DND-41 (cell line): ENCODE measurements around the gene SMTNL2.
"Not testable (repeated sequence)": the region's sequence is repeated elsewhere in the genome, so short reads cannot be mapped to it uniquely, and the experiment has no call there.

Experiments
- ATAC-seq: fragments of 200-7000 bp; cut with Tn5 transposase; 3 replicates; pipeline ENCODE4 v1.9.1; 2021; ENCODE audit warnings: low read depth; ENCODE audit not compliant: insufficient read depth
- DNase-seq: peaks from one replicate; pipeline ENCODE4 v3.0.0-alpha.2; 2020
- H2AFZ ChIP-seq: 2 replicates; pipeline ENCODE4 v1.6.0; 2012; ENCODE audit warnings: low read depth, low read length
- H3K27ac ChIP-seq: 2 replicates; pipeline ENCODE4 v1.5.1; 2012; ENCODE audit warnings: low read length, inconsistent platforms
- H3K27me3 ChIP-seq: fragments of 200-600 bp; sonication (generic); 2 replicates; pipeline ENCODE4 v1.6.0; 2012; ENCODE audit warnings: low read length, mild to moderate bottlenecking, inconsistent platforms; ENCODE audit not compliant: insufficient read depth, poor library complexity
- H3K36me3 ChIP-seq: 2 replicates; pipeline ENCODE4 v1.5.1; 2012; ENCODE audit warnings: low read length, inconsistent platforms; ENCODE audit not compliant: insufficient read depth
- H3K4me1 ChIP-seq: 2 replicates; pipeline ENCODE4 v1.5.1; 2012; ENCODE audit warnings: mild to moderate bottlenecking, low read length; ENCODE audit not compliant: insufficient read depth
- H3K4me2 ChIP-seq: 2 replicates; pipeline ENCODE4 v1.6.0; 2012; ENCODE audit warnings: mild to moderate bottlenecking, moderate library complexity, low read length, inconsistent platforms; ENCODE audit not compliant: insufficient read depth
- H3K4me3 ChIP-seq, 2 experiments: fragments of 200-600 bp in 1 of 2; shearing (Covaris generic) in 1 of 2; 2 replicates each; pipeline ENCODE4 v1.5.1; 2012 to 2016; ENCODE audit warnings: inconsistent platforms in 2 of 2, low read length in 2 of 2, mild to moderate bottlenecking in 2 of 2, low read depth in 1 of 2, moderate library complexity in 1 of 2
- H3K79me2 ChIP-seq: 2 replicates; pipeline ENCODE4 v1.6.0; 2012; ENCODE audit warnings: low read length, inconsistent platforms; ENCODE audit not compliant: insufficient read depth
- H3K9ac ChIP-seq: 2 replicates; pipeline ENCODE4 v1.6.0; 2012; ENCODE audit warnings: low read depth, mild to moderate bottlenecking, inconsistent platforms, low read length, moderate library complexity
- H3K9me3 ChIP-seq: 2 replicates; pipeline ENCODE4 v1.5.1; 2012; ENCODE audit warnings: low read length, moderate library complexity, mild to moderate bottlenecking, inconsistent platforms; ENCODE audit not compliant: insufficient read depth, severe bottlenecking
- H4K20me1 ChIP-seq: 2 replicates; pipeline ENCODE4 v1.6.0; 2012; ENCODE audit warnings: low read length; ENCODE audit not compliant: insufficient read depth
- EZH2 ChIP-seq: IDR thresholded peaks from 3 replicates; pipeline ENCODE4 v1.6.1; 2012; ENCODE audit warnings: borderline replicate concordance, low read depth, mild to moderate bottlenecking, moderate library complexity, low read length, inconsistent platforms; ENCODE audit not compliant: severe bottlenecking
- TF ChIP-seq, protein P1 (sequence below): IDR thresholded peaks from 2 replicates; pipeline ENCODE4 v1.5.1; 2012; ENCODE audit warnings: borderline replicate concordance, low read length, moderate library complexity, mild to moderate bottlenecking; ENCODE audit not compliant: poor library complexity, severe bottlenecking; ENCODE audit errors: extremely low read depth

SMTNL2 gene

DNA sequence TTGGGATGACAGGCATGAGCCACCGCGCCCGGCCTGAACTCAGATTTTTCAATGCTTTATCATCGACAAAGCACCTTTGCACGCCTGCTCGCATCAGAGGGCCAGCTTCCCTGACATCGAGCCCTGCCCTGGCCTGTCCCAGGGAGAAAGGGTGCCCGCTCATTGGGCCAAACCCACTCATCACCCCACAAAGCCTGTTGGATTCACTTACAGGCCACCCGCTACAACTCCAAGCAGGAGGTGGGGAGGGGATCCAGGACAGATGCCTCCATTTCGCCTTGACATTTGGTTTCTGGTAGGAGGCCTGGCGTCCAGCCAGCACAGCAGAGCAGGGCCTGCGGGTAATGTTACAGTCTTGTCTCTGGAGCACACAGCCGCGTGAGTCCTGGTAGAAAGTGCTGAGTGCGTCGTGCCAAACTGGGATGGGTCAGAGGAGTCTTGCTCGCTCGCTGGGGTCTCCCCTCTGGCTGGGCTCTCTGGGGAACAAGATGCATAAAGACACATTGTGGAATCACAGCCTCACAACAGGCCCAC, 19.8 kb downstream of the SMTNL2 start:
- Histone ChIP-seq H3K79me2 (no peaks in the 10 kb centered on the region), H3K4me2 (no peak overlapping the region), H3K9ac (no peak overlapping the region), H3K4me1 (peaks cover 6% of the 10 kb centered on the region), H3K4me3 (no peak overlapping the region), H3K36me3 (no peaks in the 10 kb centered on the region), H2AFZ (no peak overlapping the region; the same call in 1 of the 2 replicates), H3K27ac (no peak overlapping the region), H3K27me3 (peaks cover 6% of the 10 kb centered on the region), H4K20me1 (no peaks in the 10 kb centered on the region), H3K9me3 (no peaks in the 10 kb centered on the region)
- no peak for TF ChIP-seq EZH2
- TF ChIP-seq, protein P1, sequence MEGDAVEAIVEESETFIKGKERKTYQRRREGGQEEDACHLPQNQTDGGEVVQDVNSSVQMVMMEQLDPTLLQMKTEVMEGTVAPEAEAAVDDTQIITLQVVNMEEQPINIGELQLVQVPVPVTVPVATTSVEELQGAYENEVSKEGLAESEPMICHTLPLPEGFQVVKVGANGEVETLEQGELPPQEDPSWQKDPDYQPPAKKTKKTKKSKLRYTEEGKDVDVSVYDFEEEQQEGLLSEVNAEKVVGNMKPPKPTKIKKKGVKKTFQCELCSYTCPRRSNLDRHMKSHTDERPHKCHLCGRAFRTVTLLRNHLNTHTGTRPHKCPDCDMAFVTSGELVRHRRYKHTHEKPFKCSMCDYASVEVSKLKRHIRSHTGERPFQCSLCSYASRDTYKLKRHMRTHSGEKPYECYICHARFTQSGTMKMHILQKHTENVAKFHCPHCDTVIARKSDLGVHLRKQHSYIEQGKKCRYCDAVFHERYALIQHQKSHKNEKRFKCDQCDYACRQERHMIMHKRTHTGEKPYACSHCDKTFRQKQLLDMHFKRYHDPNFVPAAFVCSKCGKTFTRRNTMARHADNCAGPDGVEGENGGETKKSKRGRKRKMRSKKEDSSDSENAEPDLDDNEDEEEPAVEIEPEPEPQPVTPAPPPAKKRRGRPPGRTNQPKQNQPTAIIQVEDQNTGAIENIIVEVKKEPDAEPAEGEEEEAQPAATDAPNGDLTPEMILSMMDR, result no peak
- ATAC-seq (no peak), DNase-seq (no peak)

DNA sequence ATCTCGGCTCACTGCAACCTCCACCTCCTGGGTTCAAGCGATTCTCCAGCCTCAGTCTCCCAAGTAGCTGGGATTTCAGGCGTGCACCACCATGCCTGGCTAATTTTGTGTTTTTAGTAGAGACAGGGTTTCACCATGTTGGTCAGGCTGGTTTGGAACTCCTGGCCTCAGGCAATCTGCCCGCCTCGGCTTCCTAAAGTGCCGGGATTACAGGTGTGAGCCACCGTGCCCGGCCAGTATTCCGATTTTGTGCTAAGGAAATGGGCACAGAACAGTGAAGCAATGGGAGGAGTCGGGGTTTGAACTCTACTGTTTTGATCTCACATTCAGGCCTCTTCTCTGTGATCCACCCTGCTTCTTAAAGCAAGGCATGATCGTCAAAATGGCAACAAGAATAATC, 20.4 kb downstream of the SMTNL2 start:
- not testable (repeated sequence) for H3K27me3 ChIP-seq, ATAC-seq, H3K9me3 ChIP-seq, H2AFZ ChIP-seq, H3K27ac ChIP-seq, H4K20me1 ChIP-seq, H3K36me3 ChIP-seq, DNase-seq, H3K79me2 ChIP-seq, H3K4me1 ChIP-seq, H3K4me3 ChIP-seq, H3K9ac ChIP-seq, H3K4me2 ChIP-seq

DNA sequence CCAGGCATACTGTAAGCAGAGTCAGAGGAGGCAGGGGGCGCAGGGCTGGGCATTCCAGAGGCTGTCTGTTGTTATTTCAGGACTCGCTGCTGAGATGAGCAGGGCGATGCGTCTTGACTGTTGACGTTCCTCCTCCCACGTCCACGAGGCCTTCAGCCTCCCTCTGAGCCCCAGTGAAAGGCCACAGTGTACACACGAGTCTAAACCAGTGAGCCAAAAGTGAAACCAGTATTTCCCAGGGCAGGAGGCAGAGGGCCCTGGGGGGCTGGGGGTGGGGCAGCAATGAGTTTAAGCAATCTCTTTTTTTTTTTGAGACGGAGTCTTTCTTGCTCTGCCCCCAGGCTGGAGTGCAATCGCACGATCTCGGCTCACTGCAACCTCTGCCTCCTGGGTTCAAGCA, 21.5 kb downstream of the SMTNL2 start:
- Histone ChIP-seq H3K27me3 (peaks cover 4% of the 10 kb centered on the region), H3K9ac (peak overlapping the region; percentile 30; the same call in 1 of the 2 replicates), H4K20me1 (no peaks in the 10 kb centered on the region), H3K4me1 (peaks cover 6% of the 10 kb centered on the region), H3K4me3 (no peak overlapping the region), H3K27ac (0 out of 2 replicates have a peak overlapping the region, but pooled peaks have one; percentile 7), H3K9me3 (no peaks in the 10 kb centered on the region), H3K36me3 (no peaks in the 10 kb centered on the region), H3K4me2 (no peak overlapping the region), H3K79me2 (no peaks in the 10 kb centered on the region), H2AFZ (peak overlapping the region; percentile 14; the same call in 1 of the 2 replicates)
- TF ChIP-seq, protein P1, result no peak
- no peak for TF ChIP-seq EZH2
- DNase-seq (peak; percentile 74), ATAC-seq (peak; percentile 96)

DNA sequence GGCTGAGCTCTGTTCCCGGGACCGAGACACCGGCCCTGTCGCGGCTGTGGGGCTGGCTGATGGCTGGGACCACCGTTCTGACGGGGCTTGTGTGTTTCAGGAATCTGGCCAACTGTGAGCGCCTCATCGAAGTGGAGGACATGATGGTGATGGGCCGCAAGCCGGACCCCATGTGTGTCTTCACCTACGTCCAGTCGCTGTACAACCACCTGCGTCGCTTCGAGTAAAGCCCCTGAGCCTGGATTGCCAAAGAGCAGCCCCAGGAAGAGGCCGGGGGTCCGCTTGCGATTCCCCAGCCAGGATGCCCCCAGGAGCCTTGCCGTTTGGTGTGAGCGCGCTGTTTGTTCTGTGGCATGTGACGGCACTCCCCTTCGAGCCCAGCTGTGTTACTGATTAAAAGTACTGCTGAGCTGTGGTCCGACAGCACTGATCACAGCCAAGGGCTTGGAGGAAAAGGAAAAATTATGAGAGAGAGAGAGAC, 23.0 kb downstream of the SMTNL2 start:
- Histone ChIP-seq H3K27me3 (peaks cover 4% of the 10 kb centered on the region), H2AFZ (no peak overlapping the region), H4K20me1 (no peaks in the 10 kb centered on the region), H3K9me3 (no peaks in the 10 kb centered on the region), H3K79me2 (no peaks in the 10 kb centered on the region), H3K4me3 (no peak overlapping the region), H3K27ac (no peak overlapping the region), H3K9ac (no peak overlapping the region), H3K36me3 (no peaks in the 10 kb centered on the region), H3K4me2 (no peak overlapping the region), H3K4me1 (peaks cover 6% of the 10 kb centered on the region)
- TF ChIP-seq EZH2, result no peak
- TF ChIP-seq, protein P1, result no peak
- no peak for DNase-seq
- ATAC-seq, result no peak
